ENCODE results near the gene EFHD2.
"Not testable (repeated sequence)": the region's sequence is repeated elsewhere in the genome, so short reads cannot be mapped to it uniquely, and the experiment has no call there.

EFHD2 gene

DNA sequence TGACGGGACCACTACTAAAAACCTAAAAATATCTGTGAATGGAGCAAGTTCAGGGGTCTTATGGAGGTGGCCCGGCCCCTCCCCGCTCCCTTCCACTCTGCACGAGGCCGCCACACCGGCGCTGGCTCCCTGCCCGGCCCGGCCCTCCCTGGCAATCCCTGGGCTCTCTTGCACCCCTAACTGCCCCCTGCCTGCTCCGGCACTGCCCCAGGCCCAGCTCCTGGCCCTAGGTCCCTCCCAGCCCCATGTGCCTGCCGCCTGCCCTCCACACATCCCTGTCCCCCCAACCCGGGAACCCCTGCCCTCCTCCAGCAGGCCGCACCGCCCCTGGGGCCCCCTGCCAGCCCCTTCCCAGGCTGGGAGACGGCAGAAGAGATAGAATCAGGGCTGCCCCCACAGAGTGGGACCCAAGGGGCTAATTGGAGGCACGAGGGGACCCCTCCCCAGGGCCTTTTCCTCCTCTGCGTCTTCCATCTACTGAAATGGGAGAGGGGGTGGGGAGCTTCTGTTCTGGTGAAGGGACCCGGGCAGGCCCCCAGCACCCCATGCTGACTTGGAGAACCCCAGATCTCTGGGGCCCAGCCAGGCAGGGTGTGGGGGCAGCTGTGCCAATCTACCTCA lies 19.2 kb downstream of the EFHD2 start:
- no peak for DNase-seq (ENCODE audit: low read depth in 2 of 2, low spot score in 1 of 2)

DNA sequence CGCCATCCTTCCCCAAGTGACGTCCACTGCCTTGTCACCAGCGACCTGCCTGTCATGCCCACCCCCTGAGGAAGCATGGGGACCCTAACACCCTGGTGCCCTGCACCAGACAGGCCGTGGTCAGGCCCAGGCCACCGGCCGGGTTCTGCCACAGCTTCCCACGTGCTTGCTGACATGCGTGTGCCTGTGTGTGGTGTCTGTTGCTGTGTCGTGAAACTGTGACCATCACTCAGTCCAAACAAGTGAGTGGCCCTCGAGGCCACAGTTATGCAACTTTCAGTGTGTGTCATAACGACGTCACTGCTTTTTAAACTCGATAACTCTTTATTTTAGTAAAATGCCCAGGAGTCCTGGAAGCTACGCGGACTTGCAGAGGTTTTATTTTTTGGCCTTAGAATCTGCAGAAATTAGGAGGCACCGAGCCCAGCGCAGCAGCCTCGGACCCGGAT lies 20.0 kb downstream of the EFHD2 start:
- no peak for DNase-seq (ENCODE audit: low read depth in 2 of 2, low spot score in 1 of 2)

DNA sequence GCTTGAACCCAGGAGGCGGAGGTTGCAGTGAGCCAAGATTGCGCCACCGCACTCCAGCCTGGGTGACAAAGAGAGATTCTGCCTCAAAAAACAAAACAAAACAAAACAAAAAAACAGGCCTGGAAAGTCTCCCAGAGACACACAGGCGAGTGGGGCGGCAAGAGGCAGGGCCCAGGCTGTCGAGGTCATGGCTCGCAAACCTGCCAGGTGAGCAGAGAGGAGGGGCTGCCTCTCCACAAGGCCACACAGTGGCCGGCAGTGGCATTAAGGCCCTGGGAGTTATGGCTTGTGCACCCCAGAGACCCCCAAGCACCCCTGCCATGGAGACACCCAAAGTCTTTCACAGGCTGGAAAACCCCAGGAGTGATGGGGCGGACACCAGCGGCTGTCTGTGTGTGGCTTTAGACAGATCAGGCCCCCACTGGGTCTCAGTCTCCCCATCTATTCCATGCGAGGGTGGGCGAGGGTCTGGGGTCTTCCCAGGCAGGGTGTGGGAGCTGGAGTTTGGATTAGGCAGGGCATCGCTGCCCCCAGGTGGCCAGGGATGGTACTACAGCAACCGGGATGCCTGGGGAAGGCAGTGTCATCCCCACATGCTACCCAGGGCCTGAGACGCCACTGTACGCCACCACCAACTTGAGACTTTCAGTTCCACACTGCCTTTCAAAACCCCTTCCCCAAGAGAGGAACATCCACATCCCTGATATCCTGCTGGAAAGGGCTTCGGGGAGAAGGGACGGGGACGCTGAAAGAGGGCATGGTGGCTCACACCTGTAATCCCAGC lies 21.3 kb downstream of the EFHD2 start:
- peak; percentile 39 to 69 for DNase-seq (ENCODE audit: low read depth in 2 of 2, low spot score in 1 of 2)

DNA sequence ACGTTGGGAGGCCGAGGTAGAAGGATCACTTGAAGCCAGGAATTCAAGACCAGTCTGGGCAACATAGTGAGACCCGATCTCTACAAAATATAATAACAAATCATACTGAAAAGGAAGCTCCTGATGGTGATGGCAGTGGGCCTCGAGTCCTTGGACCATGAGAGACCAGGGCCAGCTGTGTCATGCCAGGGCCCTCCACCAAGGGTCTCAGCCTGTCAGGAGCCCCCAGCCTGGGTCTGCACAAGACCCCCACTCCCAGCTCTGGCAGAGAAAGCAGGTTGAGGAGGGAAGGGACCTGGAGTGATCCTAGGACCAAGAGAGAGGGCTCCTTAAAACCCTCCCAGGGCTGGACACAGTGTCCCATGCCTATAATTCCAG lies 21.9 kb downstream of the EFHD2 start:
- DNase-seq (ENCODE audit: low read depth in 2 of 2, low spot score in 1 of 2) = no peak

DNA sequence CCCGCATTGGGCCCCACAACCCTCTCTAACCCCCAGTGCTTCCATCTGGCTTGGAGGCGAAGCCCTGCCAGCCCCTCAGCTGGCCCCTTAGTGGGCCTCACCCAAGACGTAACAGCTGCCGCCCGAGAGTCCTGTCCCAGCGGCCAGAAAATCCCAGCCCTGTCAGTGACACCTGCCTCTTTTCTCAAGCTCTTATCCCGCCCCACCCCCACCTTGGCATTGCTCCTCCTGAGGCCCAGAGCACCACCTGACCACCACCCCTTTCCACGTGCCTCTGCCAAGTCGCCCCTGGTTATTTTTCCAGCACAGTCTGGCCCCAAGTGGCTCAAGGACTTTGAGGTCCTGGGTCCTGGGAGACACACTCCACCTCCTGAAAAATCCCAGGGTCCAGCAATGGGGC lies 22.6 kb downstream of the EFHD2 start:
- DNase-seq (ENCODE audit: low read depth in 2 of 2, low spot score in 1 of 2) = no peak

DNA sequence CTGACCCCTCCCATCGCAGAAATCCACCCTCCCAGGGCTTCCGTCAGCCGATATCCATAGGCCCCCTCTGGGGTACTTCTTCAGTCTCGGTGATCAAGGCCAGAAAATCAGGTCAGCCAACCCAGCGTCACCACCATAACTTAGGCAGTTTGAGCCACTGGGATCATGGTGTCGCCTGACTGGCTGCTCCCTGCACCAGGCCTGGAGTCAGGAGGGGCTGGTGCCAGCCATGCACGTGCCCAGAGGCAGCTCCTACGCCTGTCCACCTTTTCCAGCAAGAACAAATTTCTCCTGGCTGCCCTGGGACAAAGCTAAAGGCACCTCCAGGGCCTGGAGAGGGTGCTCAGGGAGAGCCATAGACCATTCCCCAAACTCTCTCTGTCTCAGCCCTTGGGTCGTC lies 23.8 kb downstream of the EFHD2 start:
- DNase-seq (ENCODE audit: low read depth in 2 of 2, low spot score in 1 of 2) = no peak

DNA sequence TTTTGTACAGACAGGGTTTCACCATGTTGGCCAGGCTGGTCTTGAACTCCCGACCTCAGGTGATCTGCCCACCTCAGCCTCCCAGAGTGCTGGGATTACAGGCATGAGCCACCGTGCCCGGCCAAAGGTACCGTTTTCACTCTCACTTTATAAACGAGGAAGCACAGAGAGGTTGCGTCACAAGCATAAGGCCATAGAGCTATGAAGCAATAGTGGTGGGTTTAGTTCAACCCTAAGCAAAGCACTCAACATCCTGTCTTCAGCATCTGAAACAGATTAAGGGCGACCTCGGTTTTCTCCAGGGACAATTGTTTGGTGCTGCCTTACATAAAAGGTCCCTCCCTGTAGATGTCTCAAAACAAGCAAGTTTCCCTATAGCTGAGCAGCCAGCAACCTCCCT lies 25.1 kb downstream of the EFHD2 start:
- DNase-seq (ENCODE audit: low read depth in 2 of 2, low spot score in 1 of 2) = not testable (repeated sequence)

- DNase-seq (ENCODE audit: low read depth in 2 of 2, low spot score in 1 of 2) = no peak
Observed at GRCh38 chr1:15435239-15436077, 25.8 kb downstream of the EFHD2 start.

DNA sequence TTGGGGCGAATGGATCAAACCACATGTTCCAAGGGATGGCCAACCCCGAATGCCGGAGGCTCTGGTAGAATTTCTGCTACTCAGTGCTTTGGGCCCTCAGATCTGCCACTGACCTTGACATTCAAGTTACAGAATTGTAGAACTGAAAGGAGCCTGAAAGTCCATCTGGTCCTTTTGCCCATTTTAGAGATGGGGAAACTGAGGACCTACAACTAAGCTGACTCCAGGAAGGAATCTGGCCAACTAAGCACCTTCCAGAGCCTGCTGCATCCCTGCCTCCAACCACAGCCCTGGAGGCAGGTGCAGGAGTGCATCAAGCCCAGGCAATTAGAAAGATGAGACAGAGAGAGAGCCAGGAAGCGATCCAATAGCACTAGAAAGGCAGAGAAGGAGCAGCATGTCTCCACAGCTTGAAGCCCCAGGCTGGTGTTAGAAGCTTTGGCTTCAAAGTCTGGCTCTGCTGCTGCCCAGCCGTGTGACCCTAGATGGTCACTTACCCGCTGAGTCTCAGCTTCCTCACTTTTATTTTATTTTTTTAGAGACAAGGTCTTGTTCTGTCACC lies 27.3 kb downstream of the EFHD2 start:
- DNase-seq (ENCODE audit: low read depth in 2 of 2, low spot score in 1 of 2) = no peak

DNA sequence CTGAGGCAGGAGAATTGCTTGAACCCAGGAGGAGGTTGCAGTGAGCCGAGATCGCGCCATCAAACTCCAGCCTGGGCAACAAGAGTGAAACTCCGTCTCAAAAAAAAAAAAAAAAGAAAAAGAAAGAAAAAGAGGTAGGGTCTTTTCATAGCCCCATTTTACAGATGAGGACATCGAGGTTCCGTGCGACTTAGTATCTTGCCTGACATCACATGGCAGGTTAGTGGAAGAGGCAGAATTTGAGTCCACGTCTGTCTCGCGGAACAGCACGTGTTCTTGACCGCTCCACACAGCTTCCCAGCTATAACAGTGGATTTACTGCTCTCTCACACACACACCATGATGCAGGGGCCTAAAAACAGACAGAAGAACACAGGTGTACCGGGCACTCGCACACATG lies 29.6 kb downstream of the EFHD2 start:
- DNase-seq (ENCODE audit: low read depth in 2 of 2, low spot score in 1 of 2) = no peak

DNA sequence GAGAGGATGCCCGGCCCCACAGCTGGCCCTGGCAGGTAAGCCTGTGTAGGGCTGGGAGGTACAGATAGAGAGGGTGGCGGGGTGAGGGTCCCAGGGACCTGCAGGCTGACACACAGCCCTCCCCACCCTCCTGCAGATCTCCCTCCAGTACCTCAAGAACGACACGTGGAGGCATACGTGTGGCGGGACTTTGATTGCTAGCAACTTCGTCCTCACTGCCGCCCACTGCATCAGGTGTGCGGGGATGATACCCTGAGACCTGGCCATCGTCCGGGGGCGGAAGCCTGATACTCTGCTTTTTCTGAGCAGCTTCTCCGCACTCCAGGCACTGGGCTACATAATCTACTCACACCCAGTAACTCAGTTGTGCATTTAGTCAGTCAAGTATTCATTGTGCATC lies 30.7 kb downstream of the EFHD2 start:
- no peak for DNase-seq (ENCODE audit: low read depth in 2 of 2, low spot score in 1 of 2)

DNA sequence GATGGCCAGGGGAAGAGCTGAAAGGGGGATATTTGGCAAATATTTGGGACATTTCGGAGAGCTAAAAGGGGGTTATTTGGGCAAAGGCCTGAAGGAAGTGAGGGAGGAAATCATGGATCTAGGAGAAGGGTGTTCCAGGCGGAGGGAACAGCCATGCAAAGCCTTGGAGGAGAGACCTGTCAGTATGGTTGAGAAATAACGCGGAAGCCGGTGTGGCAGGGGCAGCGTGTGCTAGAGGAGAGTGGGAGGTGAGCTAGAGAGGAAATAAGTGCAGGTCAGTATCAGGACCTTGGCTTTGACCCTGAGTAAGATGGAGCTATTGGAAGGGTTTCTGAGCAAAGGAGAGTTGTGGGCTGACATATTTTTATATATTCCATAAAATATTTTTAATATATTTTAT lies 31.6 kb downstream of the EFHD2 start:
- DNase-seq (ENCODE audit: low read depth in 2 of 2, low spot score in 1 of 2) = no peak

- no peak for DNase-seq (ENCODE audit: low read depth in 2 of 2, low spot score in 1 of 2)
Observed at GRCh38 chr1:15442119-15442518, 32.4 kb downstream of the EFHD2 start.

DNA sequence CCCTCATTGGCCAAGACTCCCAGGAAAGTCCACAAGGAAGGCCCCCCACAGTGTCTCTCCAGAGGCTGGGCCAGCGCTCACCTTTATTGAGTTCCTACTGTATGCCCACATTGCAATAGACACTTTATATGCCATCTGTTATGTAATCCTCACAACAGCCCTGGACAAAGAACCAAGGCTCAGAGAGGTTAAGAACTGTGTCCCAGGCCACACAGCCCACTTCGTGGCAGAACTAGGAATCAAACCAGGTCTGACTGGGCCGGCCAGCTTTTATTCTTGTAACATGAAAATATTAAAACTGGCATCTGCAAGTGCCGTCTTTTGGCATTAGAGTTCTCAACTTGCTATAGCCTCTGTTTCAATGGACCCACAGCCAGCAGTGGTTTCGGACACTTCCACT lies 33.1 kb downstream of the EFHD2 start:
- DNase-seq (ENCODE audit: low read depth in 2 of 2, low spot score in 1 of 2) = no peak

DNA sequence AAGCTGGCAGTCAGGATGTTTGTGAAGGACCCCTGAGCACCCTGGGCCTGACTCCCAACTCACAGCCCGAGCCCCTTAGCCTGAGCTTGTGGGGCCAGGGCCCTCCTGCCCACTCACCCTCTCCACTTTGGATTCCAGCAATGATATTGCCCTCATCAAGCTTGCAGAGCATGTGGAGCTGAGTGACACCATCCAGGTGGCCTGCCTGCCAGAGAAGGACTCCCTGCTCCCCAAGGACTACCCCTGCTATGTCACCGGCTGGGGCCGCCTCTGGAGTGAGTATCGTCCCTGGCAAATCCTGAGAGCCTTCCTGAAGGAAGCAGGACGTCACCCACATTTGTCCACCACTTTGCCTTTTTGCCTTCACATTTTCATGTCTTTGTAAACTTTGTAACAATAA lies 33.6 kb downstream of the EFHD2 start:
- no peak for DNase-seq (ENCODE audit: low read depth in 2 of 2, low spot score in 1 of 2)

DNA sequence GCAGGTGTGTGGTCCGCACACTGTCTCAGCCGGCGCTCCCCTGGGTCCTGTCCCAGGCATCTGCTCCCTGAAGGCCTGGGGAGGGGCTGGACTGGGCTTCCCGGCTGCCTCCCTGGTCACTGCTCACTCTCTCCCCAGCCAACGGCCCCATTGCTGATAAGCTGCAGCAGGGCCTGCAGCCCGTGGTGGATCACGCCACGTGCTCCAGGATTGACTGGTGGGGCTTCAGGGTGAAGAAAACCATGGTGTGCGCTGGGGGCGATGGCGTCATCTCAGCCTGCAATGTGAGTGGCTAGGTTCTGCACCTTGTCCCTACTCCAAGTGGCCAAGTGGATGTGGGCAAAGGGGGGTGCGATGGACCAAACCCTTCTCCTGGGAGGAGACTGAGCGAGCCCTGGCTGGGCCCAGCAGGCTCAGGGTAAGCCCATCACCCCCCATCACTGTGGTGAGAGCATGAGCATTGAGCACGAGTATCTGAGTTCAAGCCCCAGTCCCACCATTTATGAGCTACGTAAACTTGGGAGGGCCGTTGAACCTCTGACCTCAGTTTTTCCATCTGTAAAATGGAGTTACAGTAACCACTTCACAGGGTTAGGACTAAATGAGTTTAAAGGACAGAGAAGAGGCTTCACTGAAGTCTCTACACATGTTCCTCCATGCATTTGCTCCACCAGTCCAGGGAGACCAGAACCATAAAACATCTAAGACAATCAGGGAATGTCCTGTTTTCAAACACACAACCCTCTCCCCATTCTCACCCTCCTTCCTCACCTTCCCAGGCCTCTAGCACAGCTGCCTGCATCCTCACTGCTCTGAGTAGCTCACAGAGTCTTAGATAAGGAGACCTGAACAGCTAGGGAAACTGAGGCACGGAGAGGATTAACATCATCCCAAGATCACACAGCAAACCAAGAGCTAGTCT lies 35.0 kb downstream of the EFHD2 start:
- no peak for DNase-seq (ENCODE audit: low read depth in 2 of 2, low spot score in 1 of 2)

GRCh38 chr1:15445390-15446122 lies 35.9 kb downstream of the EFHD2 start:
- no peak for DNase-seq (ENCODE audit: low read depth in 2 of 2, low spot score in 1 of 2)

DNA sequence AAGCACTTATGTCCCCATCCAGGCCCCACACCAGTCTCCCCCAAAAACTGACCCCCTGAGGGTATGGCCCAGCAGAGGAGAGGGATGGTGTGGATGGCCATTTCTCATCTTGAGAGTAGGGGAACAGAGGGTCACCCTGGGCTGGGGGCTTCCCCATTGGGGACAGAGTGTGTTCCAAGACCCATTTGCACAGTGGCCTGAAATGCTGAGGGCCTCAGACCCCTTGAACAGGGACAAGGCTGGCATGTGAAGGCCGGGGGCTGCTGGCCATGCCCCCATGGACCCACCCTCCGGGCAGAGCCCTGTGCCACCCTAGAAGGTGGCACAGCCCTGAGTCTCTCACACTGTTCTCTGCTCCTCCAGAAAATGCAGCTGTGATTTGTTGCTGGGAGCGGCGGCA lies 36.5 kb downstream of the EFHD2 start:
- DNase-seq (ENCODE audit: low read depth in 2 of 2, low spot score in 1 of 2) = no peak

DNA sequence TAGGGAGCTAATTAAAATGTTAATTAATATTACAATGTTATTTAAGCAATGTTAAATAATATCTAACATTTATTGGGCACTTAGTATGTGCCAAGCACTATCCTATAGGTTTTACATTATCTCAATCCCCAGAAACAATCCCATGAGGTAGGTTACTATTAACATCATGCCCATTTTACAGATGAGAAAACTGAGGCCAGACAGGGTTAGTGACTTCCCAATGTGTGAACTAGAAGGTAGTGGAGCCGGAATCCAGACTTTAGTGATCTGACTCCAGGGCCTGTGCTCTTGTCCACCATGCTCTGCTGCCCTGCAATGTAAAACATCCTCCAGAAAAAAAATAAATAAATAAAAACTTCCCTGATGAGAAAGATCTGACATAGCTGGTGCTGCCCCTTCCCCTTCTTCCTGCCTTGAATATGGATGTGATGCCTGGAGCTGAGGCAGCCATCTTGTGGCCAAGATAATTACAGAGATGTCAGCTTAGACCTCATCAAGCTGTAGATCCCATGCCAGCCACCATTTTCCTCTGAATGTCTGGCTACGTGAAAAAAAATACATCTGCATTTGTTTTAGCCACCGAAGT lies 39.3 kb downstream of the EFHD2 start:
- no peak for DNase-seq (ENCODE audit: low read depth in 2 of 2, low spot score in 1 of 2)

DNA sequence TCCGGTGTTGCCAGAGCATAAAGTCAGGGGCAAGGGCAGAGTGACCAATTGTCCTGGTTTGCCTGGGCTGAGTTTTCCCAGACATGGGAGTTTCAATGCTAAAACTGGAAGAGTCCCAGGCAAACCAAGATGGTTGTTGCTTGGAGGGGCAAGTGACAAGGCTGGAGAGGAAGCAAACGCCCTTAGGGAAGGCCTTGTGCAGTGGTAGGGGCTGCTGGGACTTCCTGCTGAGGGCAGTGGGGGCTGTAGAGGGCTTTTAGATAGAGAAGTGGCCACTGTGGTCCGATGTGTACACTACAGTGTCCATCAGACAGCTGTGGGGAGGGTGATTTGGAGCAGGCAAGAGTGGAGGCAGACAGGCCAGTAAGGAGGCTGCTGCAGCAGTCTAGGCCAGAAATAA lies 39.9 kb downstream of the EFHD2 start:
- no peak for DNase-seq (ENCODE audit: low read depth in 2 of 2, low spot score in 1 of 2)
